Colonic mucosa (tissue), 4 donors: ENCODE measurements around the gene MARVELD2. TPM values are rescaled to one million over a fixed set of nuclear protein-coding genes. Genes with fewer than 3 reads are reported as not detected.
"Not testable (repeated sequence)": the region's sequence is repeated elsewhere in the genome, so short reads cannot be mapped to it uniquely, and the experiment has no call there.

Source experiments
- DNase-seq: peaks from one replicate; pipeline ENCODE4 v3.0.0-alpha.2; 2020
- H3K27ac ChIP-seq: fragments of 200-600 bp; one replicate; pipeline ENCODE4 v1.8.0; 2021
- H3K27me3 ChIP-seq: fragments of 200-600 bp; one replicate; pipeline ENCODE4 v1.8.0; 2021
- H3K36me3 ChIP-seq: fragments of 200-600 bp; one replicate; pipeline ENCODE4 v1.8.0; 2021
- H3K4me1 ChIP-seq: fragments of 200-600 bp; one replicate; pipeline ENCODE4 v1.8.0; 2021; ENCODE audit warnings: mild to moderate bottlenecking
- H3K4me3 ChIP-seq: fragments of 200-600 bp; one replicate; pipeline ENCODE4 v1.8.0; 2021
- H3K9ac ChIP-seq, 2 donors: one replicate each; pipeline ENCODE4 v1.7.0; 2013; ENCODE audit warnings: control low read depth in 2 of 2, low read depth in 2 of 2, low read length in 2 of 2
- H3K9me3 ChIP-seq: fragments of 200-600 bp; one replicate; pipeline ENCODE4 v1.8.0; 2021
- CTCF ChIP-seq: fragments of 200-600 bp; IDR thresholded peaks from one replicate; pipeline ENCODE4 v1.8.0; 2022; ENCODE audit warnings: antibody characterized with exemption, mild to moderate bottlenecking
- intact Hi-C: fragments of 100-400 bp; cut with DNase I; formaldehyde crosslinking; loops from one replicate; pipeline ENCODE4 v1.14.1; 2022
- total RNA-seq, 2 donors: library from RNA; stranded (reverse); fragmentation: NEBNext Ultra II Directional in 1 of 2; extraction: Animal tissue kit (Norgen Biotek cat#: 25700) in 1 of 2; gene quantifications; one replicate each; pipeline ENCODE4 v1.2.1, GENCODE V29; 2021
- donor health status: healthy.
- donor health status: DM: no; HTN: no; CAD: no.
- donor health status: DM: no; HTN: no; CAD: no.

Gene MARVELD2
- total RNA-seq, 2 donors from 2014 or later = 51.0 to 51.2 TPM

- Histone ChIP-seq H3K4me3 (no peak overlapping the region), H3K9me3 (no peaks in the 10 kb centered on the region), H3K27ac (no peak overlapping the region), H3K9ac (no peak overlapping the region), H3K36me3 (no peaks in the 10 kb centered on the region), H3K27me3 (no peaks in the 10 kb centered on the region), H3K4me1 (no peaks in the 10 kb centered on the region)
- intact Hi-C loops = no loop called here
- TF ChIP-seq CTCF = no peak
- no peak for DNase-seq
Observed at GRCh38 chr5:69477170-69477569, 62.3 kb downstream of the MARVELD2 start.

GRCh38 chr5:69478296-69478695, 63.4 kb downstream of the MARVELD2 start:
- H3K36me3 ChIP-seq, H3K9me3 ChIP-seq, H3K4me3 ChIP-seq, DNase-seq, H3K4me1 ChIP-seq, H3K9ac ChIP-seq, H3K27me3 ChIP-seq, H3K27ac ChIP-seq, intact Hi-C loops: not testable (repeated sequence)

GRCh38 chr5:69484891-69485290, 70.0 kb downstream of the MARVELD2 start:
- H3K27me3 ChIP-seq = no peaks in the 10 kb centered on the region
- TF ChIP-seq CTCF = no peak
- intact Hi-C loops = no loop called here
- H3K4me3 ChIP-seq = no peak overlapping the region
- no peaks in the 10 kb centered on the region for H3K9me3 ChIP-seq
- no peaks in the 10 kb centered on the region for H3K36me3 ChIP-seq
- H3K9ac ChIP-seq = no peak overlapping the region
- no peaks in the 10 kb centered on the region for H3K4me1 ChIP-seq
- H3K27ac ChIP-seq = no peak overlapping the region
- DNase-seq = no peak

GRCh38 chr5:69485471-69485870, 70.6 kb downstream of the MARVELD2 start:
- intact Hi-C loops = no loop called here
- TF ChIP-seq CTCF = no peak
- H3K27ac ChIP-seq = no peak overlapping the region

GRCh38 chr5:69489246-69489645, 74.3 kb downstream of the MARVELD2 start:
- H3K4me1 ChIP-seq = no peaks in the 10 kb centered on the region
- no peak for DNase-seq
- H3K9ac ChIP-seq = no peak overlapping the region
- no peaks in the 10 kb centered on the region for H3K9me3 ChIP-seq
- H3K36me3 ChIP-seq = no peaks in the 10 kb centered on the region
- no peak overlapping the region for H3K4me3 ChIP-seq
- intact Hi-C loops = no loop called here
- no peak overlapping the region for H3K27ac ChIP-seq
- TF ChIP-seq CTCF = no peak
- H3K27me3 ChIP-seq = peaks cover 4% of the 10 kb centered on the region

More at GRCh38 chr5:69485471-69485870, 70.6 kb downstream of the MARVELD2 start:
- H3K9ac ChIP-seq = no peak overlapping the region
- H3K4me1 ChIP-seq = no peaks in the 10 kb centered on the region
- no peak for DNase-seq
- H3K36me3 ChIP-seq = no peaks in the 10 kb centered on the region
- no peaks in the 10 kb centered on the region for H3K9me3 ChIP-seq
- H3K27me3 ChIP-seq = no peaks in the 10 kb centered on the region
- H3K4me3 ChIP-seq = no peak overlapping the region

GRCh38 chr5:69491027-69491426, 76.1 kb downstream of the MARVELD2 start:
- no peaks in the 10 kb centered on the region for H3K9me3 ChIP-seq
- H3K27me3 ChIP-seq = peaks cover 4% of the 10 kb centered on the region
- H3K4me3 ChIP-seq = no peak overlapping the region
- no peak overlapping the region for H3K27ac ChIP-seq
- DNase-seq = no peak
- H3K36me3 ChIP-seq = no peaks in the 10 kb centered on the region
- no peak for TF ChIP-seq CTCF
- intact Hi-C loops = loop anchor here (10.0 kb wide), 1 partner anchor 76 kb away; the partner anchor contains the start of gene MARVELD2
- no peak overlapping the region for H3K9ac ChIP-seq
- H3K4me1 ChIP-seq = no peaks in the 10 kb centered on the region
